BLaER1 treated with 17β-estradiol and CSF1 and Interleukin-3, amounts not matched to agents 10 nM and 100 nM (cell line): Measurements from ENCODE around the gene GOLT1A.

Source experiments
- H3K27ac ChIP-seq, 11 experiments: shearing (Covaris generic); formaldehyde crosslinking; 2 replicates each; pipeline ENCODE4 v1.8.1; 2022
- H3K27me3 ChIP-seq, 11 experiments: shearing (Covaris generic); formaldehyde crosslinking; 2 replicates each; pipeline ENCODE4 v1.8.1; 2022
- H3K36me3 ChIP-seq, 11 experiments: shearing (Covaris generic); formaldehyde crosslinking; 2 replicates each; pipeline ENCODE4 v1.8.1; 2022
- H3K4me1 ChIP-seq, 10 experiments: shearing (Covaris generic); formaldehyde crosslinking; 2 replicates each; pipeline ENCODE4 v1.8.1; 2022
- H3K4me2 ChIP-seq, 11 experiments: shearing (Covaris generic); formaldehyde crosslinking; 2 replicates each; pipeline ENCODE4 v1.8.1; 2022
- H3K4me3 ChIP-seq, 10 experiments: shearing (Covaris generic); formaldehyde crosslinking; 2 replicates each; pipeline ENCODE4 v1.8.1; 2022
- H3K9ac ChIP-seq, 11 experiments: shearing (Covaris generic); formaldehyde crosslinking; 2 replicates each; pipeline ENCODE4 v1.8.1; 2022
- H3K9me3 ChIP-seq, 11 experiments: shearing (Covaris generic); formaldehyde crosslinking; replicated peaks in 1 of 11; 2 replicates each; pipeline ENCODE4 v1.8.1; 2022
- H4K20me1 ChIP-seq, 11 experiments: shearing (Covaris generic); formaldehyde crosslinking; 2 replicates each; pipeline ENCODE4 v1.8.1; 2022
- Cebpa-rat ChIP-seq, 11 experiments: shearing (Covaris generic); IDR thresholded peaks; 2 replicates each; pipeline ENCODE4 v1.8.1; 2022

GOLT1A gene

GRCh38 chr1:204213668-204214662 lies at the start of gene GOLT1A:
GOLT1A (minus strand) TSS chr1:204213988; CDS start chr1:204213906, 82 bp downstream.
- Histone ChIP-seq H3K9ac (peak within 1 kb of the TSS in 8 of 11 experiments; percentile 18 to 76 (median 48); a peak in 11 of 22 replicates), H3K27ac (peak within 1 kb of the TSS in 6 of 11 experiments; percentile 49 to 90 (median 78); a peak in 12 of 22 replicates), H4K20me1 (no peaks in the 10 kb centered on the region), H3K4me3 (peak within 1 kb of the TSS in 9 of 10 experiments; percentile 24 to 47 (median 34); a peak in 14 of 20 replicates), H3K4me1 (peaks cover 7 to 60% (median 37%) of the 10 kb centered on the region in 10 experiments), H3K27me3 (no peaks in the 10 kb centered on the region), H3K36me3 (no peaks in the 10 kb centered on the region), H3K4me2 (peak within 1 kb of the TSS; percentile 82 to 95 (median 89)), H3K9me3 (no peaks in the 10 kb centered on the region)
- TF ChIP-seq Cebpa-rat (IDR thresholded peaks at IDR 0.05) = peak in 3 of 11 experiments; percentile 33 to 81 (median 50); a peak in 4 of 22 replicates

GRCh38 chr1:204263254-204263910 lies 49.6 kb upstream of the GOLT1A start:
- Histone ChIP-seq H3K4me1 (peaks cover 17 to 74% (median 67%) of the 10 kb centered on the region in 10 experiments), H3K36me3 (no peaks in the 10 kb centered on the region), H3K4me3 (no peak overlapping the region), H3K4me2 (peak overlapping the region; percentile 24 to 85 (median 75); a peak in 19 of 22 replicates), H3K27ac (peak overlapping the region in 1 of 11 experiments; percentile 25; a peak in 2 of 22 replicates), H3K9me3 (no peaks in the 10 kb centered on the region), H4K20me1 (no peaks in the 10 kb centered on the region), H3K27me3 (no peaks in the 10 kb centered on the region), H3K9ac (peak overlapping the region in 3 of 11 experiments; percentile 7 to 23 (median 11); a peak in 4 of 22 replicates)
- no peak for TF ChIP-seq Cebpa-rat (IDR thresholded peaks at IDR 0.05)

GRCh38 chr1:204262506-204263253 lies 48.9 kb upstream of the GOLT1A start:
- no peak for TF ChIP-seq Cebpa-rat (IDR thresholded peaks at IDR 0.05)
- Histone ChIP-seq H3K4me2 (peak overlapping the region; percentile 24 to 85 (median 75); a peak in 19 of 22 replicates), H3K4me3 (no peak overlapping the region), H3K27ac (peak overlapping the region in 1 of 11 experiments; percentile 25; a peak in 1 of 22 replicates), H3K36me3 (no peaks in the 10 kb centered on the region), H3K27me3 (no peaks in the 10 kb centered on the region), H4K20me1 (no peaks in the 10 kb centered on the region), H3K9ac (peak overlapping the region in 3 of 11 experiments; percentile 7 to 23 (median 11); a peak in 4 of 22 replicates), H3K9me3 (no peaks in the 10 kb centered on the region), H3K4me1 (peaks cover 13 to 69% (median 60%) of the 10 kb centered on the region in 10 experiments)

- no peaks in the 10 kb centered on the region for H3K9me3 ChIP-seq
- no peaks in the 10 kb centered on the region for H3K36me3 ChIP-seq
- peak overlapping the region in 8 of 11 experiments; percentile 30 to 85 (median 78); a peak in 16 of 22 replicates for H3K4me2 ChIP-seq
- no peak overlapping the region; a peak in 1 of 22 replicates for H3K9ac ChIP-seq
- no peak overlapping the region for H3K27ac ChIP-seq
- H4K20me1 ChIP-seq = no peaks in the 10 kb centered on the region
- TF ChIP-seq Cebpa-rat (IDR thresholded peaks at IDR 0.05) = no peak
- no peak overlapping the region for H3K4me3 ChIP-seq
- H3K4me1 ChIP-seq = peaks cover 13 to 61% (median 52%) of the 10 kb centered on the region in 10 experiments
- H3K27me3 ChIP-seq = no peaks in the 10 kb centered on the region
Measured at GRCh38 chr1:204261746-204262505, 48.1 kb upstream of the GOLT1A start.

GRCh38 chr1:204261266-204261665 lies 47.5 kb upstream of the GOLT1A start:
- Histone ChIP-seq H3K9me3 (no peaks in the 10 kb centered on the region), H3K27me3 (no peaks in the 10 kb centered on the region), H3K4me1 (peaks cover 13 to 55% (median 46%) of the 10 kb centered on the region in 10 experiments), H3K9ac (no peak overlapping the region), H4K20me1 (no peaks in the 10 kb centered on the region), H3K27ac (no peak overlapping the region), H3K4me3 (no peak overlapping the region), H3K36me3 (no peaks in the 10 kb centered on the region), H3K4me2 (peak overlapping the region in 2 of 11 experiments; percentile 84 to 85; a peak in 2 of 22 replicates)
- TF ChIP-seq Cebpa-rat (IDR thresholded peaks at IDR 0.05) = no peak

- Histone ChIP-seq H3K4me3 (no peak overlapping the region), H4K20me1 (no peaks in the 10 kb centered on the region), H3K27ac (no peak overlapping the region), H3K4me1 (peaks cover 15 to 50% (median 42%) of the 10 kb centered on the region in 10 experiments), H3K36me3 (no peaks in the 10 kb centered on the region), H3K9ac (no peak overlapping the region), H3K9me3 (no peaks in the 10 kb centered on the region), H3K27me3 (no peaks in the 10 kb centered on the region), H3K4me2 (no peak overlapping the region)
- no peak for TF ChIP-seq Cebpa-rat (IDR thresholded peaks at IDR 0.05)
Measured at GRCh38 chr1:204260601-204261197, 46.9 kb upstream of the GOLT1A start.

GRCh38 chr1:204259782-204260181 lies 46.0 kb upstream of the GOLT1A start:
- H3K9ac ChIP-seq = no peak overlapping the region
- no peak overlapping the region for H3K4me3 ChIP-seq
- no peaks in the 10 kb centered on the region for H3K27me3 ChIP-seq
- H3K4me1 ChIP-seq = peaks cover 23 to 50% (median 40%) of the 10 kb centered on the region in 10 experiments
- H4K20me1 ChIP-seq = no peaks in the 10 kb centered on the region
- no peak overlapping the region for H3K4me2 ChIP-seq
- H3K9me3 ChIP-seq = no peaks in the 10 kb centered on the region
- no peak for TF ChIP-seq Cebpa-rat (IDR thresholded peaks at IDR 0.05)
- H3K27ac ChIP-seq = no peak overlapping the region
- no peaks in the 10 kb centered on the region for H3K36me3 ChIP-seq
